GM18873 (cell line): ENCODE results near the gene RNF220.
"Not testable (repeated sequence)": the region's sequence is repeated elsewhere in the genome, so short reads cannot be mapped to it uniquely, and the experiment has no call there.

ENCODE experiments used
- ATAC-seq: cut with Tn5 transposase; IDR thresholded peaks from one replicate; pipeline ENCODE4 v1.9.1; 2021; ENCODE audit warnings: mild to moderate bottlenecking, moderate library complexity, moderate number of reproducible peaks; ENCODE audit not compliant: unreplicated experiment, low FRiP score

The RNF220 gene

GRCh38 chr1:44485229-44485933, 80.3 kb downstream of the RNF220 start:
- ATAC-seq, result no peak

GRCh38 chr1:44485934-44486460, 80.9 kb downstream of the RNF220 start:
- ATAC-seq, result no peak

GRCh38 chr1:44489481-44489880, 84.4 kb downstream of the RNF220 start:
- ATAC-seq, result no peak

DNA sequence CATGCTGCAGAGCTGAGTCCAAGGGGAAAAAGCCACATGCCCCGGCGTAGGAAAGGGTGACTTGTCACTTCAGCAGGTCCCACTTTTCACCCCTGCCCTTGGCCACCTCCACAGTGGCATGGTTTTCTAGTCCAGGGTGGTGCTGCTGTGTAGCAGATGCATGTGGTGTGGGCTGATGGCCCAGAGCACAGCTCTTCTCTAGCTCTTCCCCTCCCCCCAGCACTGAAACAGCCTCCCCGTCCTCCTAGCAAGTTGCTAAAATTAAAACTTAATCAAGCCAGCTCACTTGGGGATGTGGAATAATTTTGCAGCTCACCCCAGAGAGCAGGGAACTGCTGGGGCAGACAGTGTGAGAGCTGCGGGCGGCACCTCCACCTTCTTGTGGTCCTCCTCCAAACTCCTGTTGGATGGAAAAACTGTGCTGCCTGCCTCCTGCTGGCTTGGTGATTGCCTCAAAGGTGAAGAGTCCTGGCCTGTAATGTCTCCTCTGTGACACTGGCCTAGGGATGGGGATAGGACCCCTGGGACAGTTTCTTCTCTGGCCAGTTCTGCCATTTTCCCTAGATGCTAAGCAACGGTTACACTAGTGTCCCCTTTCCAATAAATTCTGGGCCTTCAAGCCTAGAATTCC, 91.6 kb downstream of the RNF220 start:
- no peak for ATAC-seq

GRCh38 chr1:44497422-44498170, 92.5 kb downstream of the RNF220 start:
- ATAC-seq, result no peak

- ATAC-seq, result no peak
These were observed 94.3 kb downstream of the RNF220 start for GRCh38 chr1:44499306-44499705.

- ATAC-seq, result no peak
These were observed 95.4 kb downstream of the RNF220 start for GRCh38 chr1:44500181-44501046.

DNA sequence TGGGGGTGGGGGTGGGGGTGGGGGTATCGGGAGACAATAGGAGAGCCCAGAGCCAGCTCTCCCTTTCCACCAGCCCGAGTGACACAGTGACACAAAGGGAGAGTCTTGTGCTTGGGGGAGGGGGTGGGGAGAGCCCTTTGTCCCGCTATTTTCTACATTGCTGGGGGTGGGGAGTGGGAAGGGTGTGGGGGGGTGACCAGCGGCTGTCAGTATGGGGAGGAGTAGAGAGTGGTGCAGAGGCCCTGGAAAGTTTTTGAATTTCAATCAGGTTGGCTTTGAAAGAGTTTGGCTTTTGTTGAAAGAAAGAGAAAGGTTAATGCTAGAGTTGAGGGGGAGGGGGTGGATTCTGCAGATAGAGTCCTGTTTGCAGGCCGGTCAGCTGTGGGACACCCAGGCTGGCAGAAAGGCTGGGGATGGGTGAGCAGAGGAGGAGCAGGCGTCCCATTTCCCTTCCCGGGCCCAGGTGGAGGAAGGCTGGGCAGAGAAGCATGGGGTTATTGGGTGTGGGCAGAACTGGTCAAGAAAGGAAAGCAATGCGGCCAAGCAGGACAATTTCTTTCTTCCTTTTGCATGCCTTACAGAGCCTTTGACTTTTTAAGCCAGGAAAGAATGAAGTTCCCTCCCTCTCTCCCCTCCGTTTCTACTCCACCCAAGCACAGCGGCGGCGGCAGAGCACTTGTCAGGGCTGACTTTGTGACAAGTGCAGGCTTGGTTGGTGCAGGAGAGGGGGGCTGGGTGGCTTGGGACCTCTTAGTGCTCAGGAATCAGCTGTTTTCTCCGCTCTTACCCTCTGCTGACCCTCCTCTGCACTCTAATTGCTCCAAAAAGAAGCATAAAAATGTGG, 96.2 kb downstream of the RNF220 start:
- ATAC-seq, result no peak

- ATAC-seq, result not testable (repeated sequence)
These were observed 97.8 kb downstream of the RNF220 start for GRCh38 chr1:44502823-44503222.

- no peak for ATAC-seq
These were observed 98.6 kb downstream of the RNF220 start for GRCh38 chr1:44503625-44504024.

DNA sequence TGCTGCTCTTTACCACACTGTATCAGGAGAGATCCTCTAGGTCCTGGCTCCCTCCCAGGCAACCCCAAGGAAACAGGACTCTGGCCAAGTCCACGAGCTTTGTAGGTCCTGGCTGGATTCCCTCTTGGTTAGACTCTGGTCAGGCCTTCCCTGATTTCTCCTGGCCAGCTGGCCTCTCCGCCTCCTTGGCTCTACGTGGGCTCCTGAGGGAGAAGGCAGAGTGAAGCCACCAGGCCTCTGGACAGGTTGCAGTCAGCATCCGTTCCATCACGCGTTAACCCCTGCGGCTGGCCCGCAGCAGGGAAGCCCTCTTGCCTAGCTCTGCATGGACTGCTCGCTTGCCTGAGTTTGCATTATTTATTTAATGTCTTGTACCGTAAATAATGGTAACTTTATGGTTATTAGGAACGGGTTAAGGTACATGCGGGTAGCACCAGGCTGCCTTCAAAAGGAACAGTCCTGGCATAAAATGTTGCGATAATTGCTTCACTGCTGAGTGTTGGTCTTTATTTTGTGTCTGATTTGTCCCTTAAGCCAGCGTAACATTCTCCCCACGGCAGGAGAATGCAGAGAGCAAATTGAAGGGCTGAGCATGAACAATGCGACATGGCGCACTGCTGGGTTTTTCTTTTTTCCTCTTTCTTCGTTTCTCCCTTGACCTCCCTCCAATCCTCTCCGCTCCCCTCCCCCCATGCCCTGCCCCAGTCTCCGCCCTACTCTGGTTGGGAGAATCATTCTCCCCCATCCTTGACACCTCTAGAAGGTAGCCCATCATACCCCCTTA, 100.3 kb downstream of the RNF220 start:
- ATAC-seq, result no peak

DNA sequence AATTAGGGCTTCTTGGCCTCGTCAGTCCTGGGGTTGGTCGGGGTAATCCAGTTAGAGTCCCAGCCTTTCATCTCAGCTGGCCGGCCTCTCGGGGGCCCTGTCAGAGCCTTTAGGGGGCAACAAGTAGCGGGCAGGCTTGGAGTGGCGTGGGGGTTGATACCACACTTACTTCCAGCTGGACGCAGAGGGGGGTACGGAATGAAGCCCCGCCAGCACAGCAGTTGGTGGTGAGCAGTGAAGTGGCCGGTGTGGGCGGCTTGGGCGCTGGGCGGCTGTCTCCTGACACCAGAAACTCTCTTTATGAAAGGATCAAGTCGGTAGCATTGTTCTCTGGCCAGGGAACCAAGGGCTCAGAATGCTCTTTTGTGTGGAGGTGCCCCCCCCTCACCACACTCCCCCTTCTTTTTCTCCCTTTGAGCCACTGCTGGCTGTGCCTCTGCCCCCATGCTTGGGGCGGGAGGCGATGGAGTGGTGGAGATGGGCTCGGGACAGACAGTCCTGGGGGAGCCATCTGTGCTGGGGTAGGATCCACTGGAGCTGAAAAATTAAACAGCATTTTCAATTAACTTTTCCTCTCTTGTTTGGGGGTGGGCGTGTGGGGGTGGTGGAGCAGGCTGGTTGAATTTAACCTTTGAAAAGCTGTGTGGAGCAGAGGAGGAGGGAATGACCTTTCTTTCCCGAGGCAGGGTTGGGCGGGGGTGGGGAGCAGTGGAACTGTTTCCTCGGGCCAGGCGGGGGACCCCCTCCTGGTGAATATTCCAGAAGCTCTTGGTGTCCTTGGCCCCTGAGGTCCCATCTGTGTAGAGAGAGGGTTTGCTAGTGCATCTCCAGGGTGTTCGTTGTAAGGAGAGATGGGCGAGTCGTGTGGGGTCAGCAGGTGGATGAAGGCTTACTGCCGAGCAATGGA, 102.7 kb downstream of the RNF220 start:
- no peak for ATAC-seq

GRCh38 chr1:44508397-44508745, 103.3 kb downstream of the RNF220 start:
- ATAC-seq, result no peak

GRCh38 chr1:44511363-44511762, 106.3 kb downstream of the RNF220 start:
- ATAC-seq, result no peak

GRCh38 chr1:44511769-44512168, 106.7 kb downstream of the RNF220 start:
- no peak for ATAC-seq

DNA sequence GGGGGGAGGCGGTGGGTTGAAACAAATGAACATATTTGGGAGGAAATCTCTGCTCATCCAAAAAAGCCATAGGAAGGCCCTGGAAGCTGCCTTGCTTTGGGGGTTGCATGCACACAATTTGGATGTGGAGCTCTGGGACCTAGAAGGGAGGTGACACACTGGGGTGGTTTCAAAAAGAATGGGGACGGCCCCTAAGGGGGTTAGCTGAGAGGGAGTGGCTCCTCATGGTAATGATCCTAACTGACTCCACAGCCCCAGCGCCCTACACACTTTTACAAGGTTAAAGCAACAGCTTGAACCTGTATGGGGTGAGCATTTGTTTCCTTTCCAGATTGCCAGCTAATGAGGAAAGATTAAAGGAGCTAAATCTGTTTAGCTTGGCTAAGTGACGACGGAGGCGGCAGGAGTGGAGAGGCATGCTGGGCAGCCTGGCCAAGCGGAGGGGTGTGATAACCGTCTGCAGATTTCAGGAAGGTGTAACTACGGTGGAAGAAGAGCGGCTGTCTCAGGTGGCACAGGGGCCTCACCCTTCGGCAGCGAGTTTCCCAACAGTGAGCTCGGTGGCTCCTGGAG, 107.3 kb downstream of the RNF220 start:
- ATAC-seq, result no peak

DNA sequence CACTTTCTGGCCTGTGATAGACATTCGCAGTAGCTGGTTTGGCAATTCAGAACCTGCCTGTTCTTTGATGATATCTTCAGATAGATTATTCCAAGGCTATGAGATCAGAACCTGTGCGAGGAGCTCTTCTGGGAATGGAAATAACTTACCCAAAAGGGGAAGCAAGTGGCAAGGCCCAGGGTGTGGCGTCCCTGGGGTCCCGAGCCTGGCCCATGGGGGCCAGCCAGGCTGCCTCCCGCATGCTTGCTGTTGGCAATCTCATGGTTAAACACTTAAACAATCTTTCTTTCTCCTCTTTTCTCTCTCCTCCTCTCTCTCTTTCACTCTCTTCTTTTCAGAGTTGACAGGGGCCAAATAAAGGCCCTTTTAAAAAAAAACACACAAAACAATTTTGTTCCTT, 108.1 kb downstream of the RNF220 start:
- no peak for ATAC-seq
